GM21825 (cell line): ENCODE data around the gene OBSCN.

Experiments used
- ATAC-seq: cut with Tn5 transposase; IDR thresholded peaks from one replicate; pipeline ENCODE4 v1.9.1; 2021; ENCODE audit warnings: mild to moderate bottlenecking, moderate library complexity; ENCODE audit not compliant: unreplicated experiment

Gene OBSCN

GRCh38 chr1:228275430-228276173 is 67.8 kb downstream of the OBSCN start:
- ATAC-seq = peak; percentile 80

GRCh38 chr1:228276174-228276831 is 68.5 kb downstream of the OBSCN start:
- peak; percentile 6 for ATAC-seq

DNA sequence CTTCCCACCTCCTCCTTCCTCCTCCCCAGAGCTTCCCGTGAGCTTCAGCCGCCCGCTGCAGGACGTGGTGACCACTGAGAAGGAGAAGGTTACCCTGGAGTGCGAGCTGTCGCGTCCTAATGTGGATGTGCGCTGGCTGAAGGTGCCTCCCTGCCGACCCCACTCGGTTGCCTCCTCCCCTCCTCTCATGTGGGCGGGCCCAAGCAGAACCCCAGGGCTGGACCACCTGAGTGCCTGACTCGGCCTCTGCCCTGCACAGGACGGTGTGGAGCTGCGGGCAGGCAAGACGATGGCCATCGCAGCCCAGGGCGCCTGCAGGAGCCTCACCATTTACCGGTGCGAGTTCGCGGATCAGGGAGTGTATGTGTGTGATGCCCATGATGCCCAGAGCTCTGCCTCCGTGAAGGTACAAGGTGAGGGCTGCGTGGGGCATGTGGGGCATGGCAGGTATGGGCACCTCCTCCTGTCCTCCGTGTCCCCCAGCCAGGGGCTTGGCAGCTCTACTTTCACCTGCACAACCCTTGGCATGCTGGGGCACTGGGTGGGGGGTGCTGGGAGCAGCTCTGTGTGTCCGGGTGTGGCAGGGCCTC is 69.2 kb downstream of the OBSCN start:
- no peak for ATAC-seq

DNA sequence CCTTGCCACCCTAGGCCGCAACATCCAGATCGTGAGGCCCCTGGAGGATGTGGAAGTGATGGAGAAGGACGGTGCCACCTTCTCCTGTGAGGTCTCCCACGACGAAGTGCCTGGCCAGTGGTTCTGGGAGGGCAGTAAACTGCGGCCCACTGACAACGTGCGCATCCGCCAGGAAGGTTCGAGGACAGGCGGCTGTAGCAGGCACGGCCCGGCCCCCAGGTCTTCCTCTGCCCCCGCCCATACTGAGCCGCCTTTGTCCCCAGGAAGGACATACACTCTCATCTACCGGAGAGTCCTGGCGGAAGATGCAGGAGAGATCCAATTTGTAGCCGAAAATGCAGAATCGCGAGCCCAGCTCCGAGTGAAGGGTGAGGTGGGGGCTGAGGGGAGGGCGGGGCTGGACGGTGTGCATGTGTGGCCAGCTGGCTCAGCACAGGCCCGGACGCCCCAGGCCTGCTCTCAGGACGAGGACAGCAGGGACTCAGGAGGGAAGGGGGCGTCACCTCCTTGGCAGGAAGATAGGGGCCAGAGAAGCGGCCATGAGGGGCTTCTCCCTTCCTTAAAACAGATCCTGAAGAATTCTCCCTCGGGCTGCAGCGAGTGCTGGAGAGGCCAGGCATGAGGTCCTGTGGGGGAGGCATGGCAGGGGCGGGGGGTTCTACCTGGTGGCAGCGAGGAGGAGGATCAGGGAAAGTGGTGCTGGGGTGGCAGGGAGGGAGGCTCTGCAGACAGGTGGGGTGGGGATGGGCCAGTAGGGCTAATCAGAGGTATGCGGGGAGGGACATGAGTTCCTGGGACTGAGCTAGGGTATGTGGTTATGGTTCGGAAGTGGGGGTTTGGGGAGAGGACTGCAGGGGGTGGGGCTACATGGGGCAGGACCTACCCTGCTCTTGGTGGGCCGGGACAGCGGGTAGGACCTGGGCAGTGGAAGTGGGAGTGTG is 69.9 kb downstream of the OBSCN start:
- ATAC-seq = no peak

- ATAC-seq = no peak
These were observed 70.6 kb downstream of the OBSCN start for GRCh38 chr1:228278432-228278941.

- no peak for ATAC-seq
These were observed 71.3 kb downstream of the OBSCN start for GRCh38 chr1:228279011-228279721.

DNA sequence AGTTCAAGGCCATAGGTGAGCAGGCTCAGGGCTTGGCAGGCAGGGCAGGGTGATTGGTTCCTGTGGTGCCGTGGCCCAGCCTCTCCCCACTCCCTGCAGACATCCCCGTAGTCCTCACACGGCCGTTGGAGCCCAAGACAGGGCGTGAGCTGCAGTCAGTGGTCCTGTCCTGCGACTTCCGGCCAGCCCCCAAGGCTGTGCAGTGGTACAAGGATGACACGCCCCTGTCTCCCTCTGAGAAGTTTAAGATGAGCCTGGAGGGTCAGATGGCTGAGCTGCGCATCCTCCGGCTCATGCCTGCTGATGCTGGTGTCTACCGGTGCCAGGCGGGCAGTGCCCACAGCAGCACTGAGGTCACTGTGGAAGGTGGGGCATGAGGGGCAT is 71.9 kb downstream of the OBSCN start:
- no peak for ATAC-seq

- ATAC-seq = no peak
These were observed 72.5 kb downstream of the OBSCN start for GRCh38 chr1:228280106-228280901.

DNA sequence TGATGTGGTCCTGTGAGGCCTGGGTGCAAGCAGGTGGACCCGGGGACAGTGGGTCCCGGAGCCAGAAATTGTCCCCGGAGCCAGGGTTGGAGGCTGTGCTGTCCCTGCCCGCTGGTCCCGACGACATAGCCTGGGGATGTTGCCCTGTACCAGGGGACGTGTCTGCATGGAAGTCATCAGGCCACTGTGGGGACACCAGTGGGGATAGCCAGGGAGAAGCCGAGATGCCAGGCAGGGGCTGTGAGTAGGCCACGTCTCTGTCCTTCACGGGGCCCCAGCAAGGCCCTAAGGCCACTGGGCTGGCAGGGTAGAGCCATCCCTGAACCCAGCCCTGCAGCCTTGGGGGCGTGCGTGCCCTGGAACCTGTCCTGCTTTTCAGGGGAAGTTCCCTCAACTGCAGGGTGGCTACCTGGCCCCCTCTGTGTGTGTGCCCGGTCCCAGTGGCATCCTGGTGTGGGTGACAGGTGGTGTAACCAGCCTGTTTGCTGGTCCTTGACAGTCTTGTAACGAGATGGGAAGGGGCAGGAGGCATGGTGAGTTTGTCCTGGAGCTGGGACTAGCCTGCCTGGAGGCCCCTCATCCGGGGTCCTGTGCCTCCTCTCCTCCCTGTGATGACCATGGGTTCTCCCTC is 73.2 kb downstream of the OBSCN start:
- no peak for ATAC-seq

DNA sequence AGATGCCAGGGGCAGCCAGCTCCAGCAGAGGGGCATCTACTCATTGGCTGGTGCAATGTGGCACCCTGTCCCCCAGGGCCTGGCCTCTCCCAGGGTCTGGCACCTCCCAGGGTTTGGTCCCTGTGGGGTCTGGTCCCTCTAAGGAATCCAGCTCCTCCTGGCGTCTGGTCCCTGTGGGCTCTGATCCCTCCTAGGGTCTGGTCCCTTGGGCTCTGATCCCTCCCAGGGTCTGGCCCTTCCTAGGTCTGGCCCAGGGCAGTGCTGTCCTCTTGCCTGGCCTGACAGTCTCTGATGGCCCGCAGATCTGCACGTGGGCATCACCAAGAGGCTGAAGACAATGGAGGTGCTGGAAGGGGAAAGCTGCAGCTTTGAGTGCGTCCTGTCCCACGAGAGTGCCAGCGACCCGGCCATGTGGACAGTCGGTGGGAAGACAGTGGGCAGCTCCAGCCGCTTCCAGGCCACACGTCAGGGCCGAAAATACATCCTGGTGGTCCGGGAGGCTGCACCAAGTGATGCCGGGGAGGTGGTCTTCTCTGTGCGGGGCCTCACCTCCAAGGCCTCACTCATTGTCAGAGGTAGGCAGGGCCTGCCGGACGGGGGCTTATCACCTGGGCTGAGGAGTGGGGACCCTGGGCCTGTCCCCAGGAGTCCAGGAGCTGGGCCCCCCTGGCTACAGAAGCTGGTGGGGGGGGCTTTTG is 73.9 kb downstream of the OBSCN start:
- no peak for ATAC-seq

- no peak for ATAC-seq
These were observed 74.6 kb downstream of the OBSCN start for GRCh38 chr1:228282329-228283042.

DNA sequence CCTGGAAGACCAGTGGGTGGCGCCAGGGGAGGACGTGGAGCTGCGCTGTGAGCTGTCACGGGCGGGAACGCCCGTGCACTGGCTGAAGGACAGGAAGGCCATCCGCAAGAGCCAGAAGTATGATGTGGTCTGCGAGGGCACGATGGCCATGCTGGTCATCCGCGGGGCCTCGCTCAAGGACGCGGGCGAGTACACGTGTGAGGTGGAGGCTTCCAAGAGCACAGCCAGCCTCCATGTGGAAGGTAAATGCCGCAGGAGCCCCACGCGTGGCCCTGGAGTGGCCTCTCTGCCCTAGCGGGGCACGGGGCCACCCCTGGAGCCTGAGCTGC is 75.2 kb downstream of the OBSCN start:
- no peak for ATAC-seq

DNA sequence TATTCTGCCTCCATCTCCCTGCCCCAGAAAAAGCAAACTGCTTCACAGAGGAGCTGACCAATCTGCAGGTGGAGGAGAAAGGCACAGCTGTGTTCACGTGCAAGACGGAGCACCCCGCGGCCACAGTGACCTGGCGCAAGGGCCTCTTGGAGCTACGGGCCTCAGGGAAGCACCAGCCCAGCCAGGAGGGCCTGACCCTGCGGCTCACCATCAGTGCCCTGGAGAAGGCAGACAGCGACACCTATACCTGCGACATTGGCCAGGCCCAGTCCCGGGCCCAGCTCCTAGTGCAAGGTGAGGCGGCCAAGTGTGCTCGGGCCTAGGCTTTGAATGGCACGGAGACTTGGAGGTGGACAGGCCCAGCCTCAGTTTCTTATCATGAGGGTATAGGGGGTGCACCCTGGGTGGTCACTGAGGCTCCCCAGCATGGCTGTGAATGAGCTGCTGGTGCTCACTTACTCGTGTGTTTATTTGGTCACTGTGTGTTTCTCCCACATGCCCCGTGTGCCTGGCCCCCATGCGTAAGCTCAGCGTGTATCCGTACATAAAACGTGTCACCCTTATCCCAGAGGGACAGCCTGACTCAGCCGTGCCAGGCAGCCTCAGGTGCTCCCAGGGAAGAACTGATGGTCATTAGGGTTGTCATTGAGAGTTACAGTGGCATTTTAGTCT is 75.8 kb downstream of the OBSCN start:
- no peak for ATAC-seq

DNA sequence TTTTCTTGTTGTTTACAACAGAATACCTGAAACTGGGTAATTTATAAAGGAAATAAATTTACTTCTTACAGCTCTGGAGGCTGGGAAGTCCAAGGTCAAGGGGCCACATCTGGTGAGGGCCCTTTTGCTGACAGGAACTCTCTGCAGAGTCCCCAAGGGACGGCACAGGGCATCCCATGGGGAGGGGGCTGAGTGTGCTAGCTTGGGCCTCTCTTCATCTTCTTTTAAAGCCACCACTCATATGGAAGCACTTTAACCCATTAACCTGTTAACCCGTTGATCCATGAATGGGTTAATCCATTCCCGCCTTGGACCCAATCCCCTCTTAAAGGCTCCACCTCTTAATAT is 76.3 kb downstream of the OBSCN start:
- ATAC-seq = no peak

GRCh38 chr1:228284521-228284920 is 76.7 kb downstream of the OBSCN start:
- ATAC-seq = no peak

DNA sequence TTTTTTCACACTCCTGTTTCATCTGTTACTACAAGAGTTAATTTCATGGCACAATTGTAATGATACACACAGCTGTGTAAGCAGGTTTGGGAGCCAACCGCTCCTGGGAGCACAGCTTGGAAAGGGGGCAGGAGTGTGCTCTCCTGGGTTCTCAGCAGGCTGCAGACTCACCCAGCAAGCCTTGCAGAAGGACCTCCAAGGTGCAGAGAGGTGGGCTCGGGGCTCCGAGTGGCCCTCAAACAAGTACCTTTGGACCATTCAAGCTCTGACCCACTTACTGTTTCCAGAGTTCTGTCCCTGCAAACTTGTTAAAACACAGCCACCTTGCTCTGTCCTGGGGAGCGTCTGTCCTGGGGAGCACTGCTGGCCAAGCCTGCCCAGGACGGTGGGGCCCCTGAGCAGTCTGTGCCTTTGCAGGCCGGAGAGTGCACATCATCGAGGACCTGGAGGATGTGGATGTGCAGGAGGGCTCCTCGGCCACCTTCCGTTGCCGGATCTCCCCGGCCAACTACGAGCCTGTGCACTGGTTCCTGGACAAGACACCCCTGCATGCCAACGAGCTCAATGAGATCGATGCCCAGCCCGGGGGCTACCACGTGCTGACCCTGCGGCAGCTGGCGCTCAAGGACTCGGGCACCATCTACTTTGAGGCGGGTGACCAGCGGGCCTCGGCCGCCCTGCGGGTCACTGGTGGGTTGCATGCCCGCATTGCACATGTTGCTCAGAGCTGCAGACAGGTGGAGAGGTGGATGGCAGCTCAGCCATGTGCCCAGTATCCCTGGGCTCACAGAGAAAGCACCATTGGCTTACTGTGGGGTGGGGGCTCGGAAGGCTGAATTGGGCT is 78.0 kb downstream of the OBSCN start:
- ATAC-seq = no peak
